Smooth muscle cell (in vitro differentiated cells): ENCODE measurements around the gene KRT9. TPM values are rescaled to one million over a fixed set of nuclear protein-coding genes. Genes with fewer than 3 reads are reported as not detected.
"Not testable (repeated sequence)": the region's sequence is repeated elsewhere in the genome, so short reads cannot be mapped to it uniquely, and the experiment has no call there.

Source experiments
- DNase-seq: peaks from one replicate; lab custom pipeline; 2025; ENCODE audit not compliant: unreplicated experiment; lab: John Stamatoyannopoulos, UW
- H2AFZ ChIP-seq: fragments of 200-600 bp; sonication (generic); 2 replicates; pipeline ENCODE4 v1.6.0; 2016; ENCODE audit warnings: antibody characterized with exemption, low read depth, mild to moderate bottlenecking
- H3F3A ChIP-seq: fragments of 200-600 bp; sonication (generic); 2 replicates; pipeline ENCODE4 v1.6.0; 2017; ENCODE audit warnings: antibody characterized with exemption, low read depth
- H3K27ac ChIP-seq: fragments of 200-600 bp; sonication (generic); 2 replicates; pipeline ENCODE4 v1.5.1; 2016; ENCODE audit warnings: low read depth, mild to moderate bottlenecking
- H3K27me3 ChIP-seq: fragments of 200-600 bp; sonication (generic); 2 replicates; pipeline ENCODE4 v1.6.1; 2016; ENCODE audit warnings: low read depth, mild to moderate bottlenecking
- H3K36me3 ChIP-seq: fragments of 200-600 bp; sonication (generic); 2 replicates; pipeline ENCODE4 v1.5.1; 2016; ENCODE audit warnings: low read depth
- H3K4me1 ChIP-seq: fragments of 200-600 bp; sonication (generic); 2 replicates; pipeline ENCODE4 v1.5.1; 2016; ENCODE audit warnings: low read depth
- H3K4me2 ChIP-seq: fragments of 200-600 bp; sonication (generic); 2 replicates; pipeline ENCODE4 v1.6.0; 2016; ENCODE audit warnings: mild to moderate bottlenecking
- H3K4me3 ChIP-seq: fragments of 200-600 bp; sonication (generic); 2 replicates; pipeline ENCODE4 v1.5.1; 2016; ENCODE audit warnings: mild to moderate bottlenecking
- H3K79me2 ChIP-seq: fragments of 200-600 bp; sonication (generic); 2 replicates; pipeline ENCODE4 v1.6.0; 2016; ENCODE audit warnings: low read depth, mild to moderate bottlenecking
- H3K9ac ChIP-seq: fragments of 200-600 bp; sonication (generic); 2 replicates; pipeline ENCODE4 v1.6.0; 2016; ENCODE audit warnings: low read depth
- H3K9me3 ChIP-seq: fragments of 200-600 bp; sonication (generic); replicated peaks from 2 replicates; pipeline ENCODE4 v1.5.1; 2016; ENCODE audit warnings: low read depth
- H4K20me1 ChIP-seq: fragments of 200-600 bp; sonication (generic); 2 replicates; pipeline ENCODE4 v1.6.0; 2016; ENCODE audit warnings: low read depth
- WGBS: methylation state at CpG from one replicate; pipeline ENCODE4 v1.1.7; 2016; ENCODE audit warnings: low lambda C conversion rate; 5-methylcytosine and 5-hydroxymethylcytosine counted together
- polyA plus RNA-seq: library from polyadenylated mRNA; unstranded; fragments of >200 nt; fragmentation: Nextera tagmentation; extraction: Ambion mirVana; gene quantifications from 2 replicates; pipeline ENCODE4 v1.2.1, GENCODE V29; 2016
- total RNA-seq: library from RNA; depleted of rRNA; stranded (reverse); fragments of >200 nt; gene quantifications from 2 replicates; pipeline ENCODE4 v1.2.3, GENCODE V29; 2014
- TF ChIP-seq, protein P1 (sequence below): fragments of 200-600 bp; sonication (generic); IDR thresholded peaks from 2 replicates; pipeline ENCODE4 v1.5.1; 2017; ENCODE audit warnings: borderline replicate concordance, mild to moderate bottlenecking, antibody characterized with exemption; ENCODE audit not compliant: insufficient read depth, poor library complexity, severe bottlenecking

The KRT9 gene
- total and polyA plus RNA-seq, 2 experiments from 2014 or later, result 0.22 TPM; not detected in 1

DNA sequence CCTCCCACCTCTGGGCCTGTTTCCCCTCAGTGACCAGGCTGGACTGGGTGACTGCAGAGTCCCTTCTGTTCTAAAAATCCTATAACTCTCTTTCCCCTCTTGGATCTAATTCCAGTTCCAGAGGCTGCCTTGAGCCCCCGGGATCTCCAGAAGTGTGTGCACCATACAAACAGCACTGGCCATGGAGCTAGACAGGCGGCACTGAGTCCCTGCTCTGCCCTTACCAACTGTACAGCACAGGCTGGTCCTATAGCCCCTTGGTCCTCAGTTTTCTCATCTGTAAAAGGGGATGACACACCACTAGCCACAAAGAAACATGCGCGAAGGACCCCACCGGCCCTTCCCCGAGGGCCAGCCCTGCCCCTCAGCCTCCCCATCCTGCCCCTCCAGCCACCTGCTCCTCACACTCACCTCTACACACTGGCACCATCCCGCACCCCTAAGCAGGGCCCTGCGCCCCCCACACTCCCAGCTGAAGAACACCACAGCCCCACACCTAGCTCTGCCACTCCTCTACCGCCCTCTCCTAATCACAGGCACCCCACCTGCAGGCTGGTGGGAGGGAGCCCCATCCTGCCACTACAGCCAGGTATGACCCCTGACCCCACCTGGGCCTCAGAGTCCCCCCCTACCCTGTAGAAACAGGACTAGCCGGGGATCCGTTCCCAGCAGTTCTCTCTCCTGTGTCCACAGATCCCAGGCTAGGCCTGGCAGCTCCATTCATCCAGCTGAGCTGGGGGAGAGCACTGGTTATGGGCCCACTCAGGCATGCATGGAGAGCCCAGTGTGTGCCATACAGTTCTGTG lies 41.6 kb upstream of the KRT9 start:
- H3K4me1 ChIP-seq, result no peaks in the 10 kb centered on the region
- no peak overlapping the region for H3K4me3 ChIP-seq
- H4K20me1 ChIP-seq, result no peaks in the 10 kb centered on the region
- H3K27ac ChIP-seq, result peak overlapping the region; percentile 44
- H3K79me2 ChIP-seq, result no peaks in the 10 kb centered on the region
- TF ChIP-seq, protein P1, sequence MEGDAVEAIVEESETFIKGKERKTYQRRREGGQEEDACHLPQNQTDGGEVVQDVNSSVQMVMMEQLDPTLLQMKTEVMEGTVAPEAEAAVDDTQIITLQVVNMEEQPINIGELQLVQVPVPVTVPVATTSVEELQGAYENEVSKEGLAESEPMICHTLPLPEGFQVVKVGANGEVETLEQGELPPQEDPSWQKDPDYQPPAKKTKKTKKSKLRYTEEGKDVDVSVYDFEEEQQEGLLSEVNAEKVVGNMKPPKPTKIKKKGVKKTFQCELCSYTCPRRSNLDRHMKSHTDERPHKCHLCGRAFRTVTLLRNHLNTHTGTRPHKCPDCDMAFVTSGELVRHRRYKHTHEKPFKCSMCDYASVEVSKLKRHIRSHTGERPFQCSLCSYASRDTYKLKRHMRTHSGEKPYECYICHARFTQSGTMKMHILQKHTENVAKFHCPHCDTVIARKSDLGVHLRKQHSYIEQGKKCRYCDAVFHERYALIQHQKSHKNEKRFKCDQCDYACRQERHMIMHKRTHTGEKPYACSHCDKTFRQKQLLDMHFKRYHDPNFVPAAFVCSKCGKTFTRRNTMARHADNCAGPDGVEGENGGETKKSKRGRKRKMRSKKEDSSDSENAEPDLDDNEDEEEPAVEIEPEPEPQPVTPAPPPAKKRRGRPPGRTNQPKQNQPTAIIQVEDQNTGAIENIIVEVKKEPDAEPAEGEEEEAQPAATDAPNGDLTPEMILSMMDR, result no peak
- no peaks in the 10 kb centered on the region for H3K27me3 ChIP-seq
- no peak overlapping the region for H2AFZ ChIP-seq
- no peaks in the 10 kb centered on the region for H3F3A ChIP-seq
- H3K9ac ChIP-seq, result no peak overlapping the region
- no peaks in the 10 kb centered on the region for H3K36me3 ChIP-seq
- no peaks in the 10 kb centered on the region for H3K9me3 ChIP-seq
- no peak for DNase-seq
- H3K4me2 ChIP-seq, result no peak overlapping the region
- 89% methylated on average over 7 of the region's 11 CpGs for WGBS

DNA sequence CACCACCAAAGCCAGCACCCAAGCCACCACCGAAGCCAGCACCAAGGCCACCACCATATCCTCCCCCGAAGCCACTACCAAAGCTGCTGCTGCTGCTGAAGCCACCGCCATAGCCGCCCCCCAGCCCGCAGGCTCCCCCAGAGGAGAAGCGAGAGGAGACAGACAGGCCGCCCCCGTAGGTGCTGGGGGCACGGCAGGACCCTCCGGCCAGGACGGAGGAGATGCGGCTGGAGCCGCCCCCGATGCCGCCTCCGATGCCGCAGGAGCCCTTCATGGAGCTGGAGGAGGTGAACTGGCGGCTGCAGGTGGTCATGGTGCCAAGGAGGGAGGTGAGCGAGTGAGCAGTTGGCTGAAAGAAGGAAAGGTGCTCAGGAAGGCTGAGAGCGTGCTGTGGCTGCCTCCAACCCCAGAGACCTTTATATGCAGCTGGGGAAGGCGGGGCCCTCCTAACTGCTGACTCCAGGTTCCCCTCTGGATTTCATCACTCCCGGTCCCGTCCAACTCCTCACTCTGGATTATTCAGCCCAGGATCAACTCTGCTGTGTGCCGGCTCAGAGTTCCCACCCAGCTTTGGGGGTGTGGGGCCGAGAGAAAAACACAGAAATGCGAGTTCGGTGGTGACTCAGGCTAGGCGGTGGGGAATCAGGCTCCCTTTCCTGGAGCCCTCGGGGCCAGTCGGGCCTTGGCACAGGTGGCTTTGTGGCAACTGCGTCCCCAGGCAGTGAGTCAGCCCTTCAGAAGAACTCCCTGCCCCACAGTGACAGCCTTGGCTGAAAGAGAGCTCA lies 40.7 kb upstream of the KRT9 start, which contains the start of gene KRT16:
Gene KRT16, minus strand, starts transcription at position 392 of the 785 bp plus-strand sequence. Its CDS starts 79 bp downstream, at position 313.
- H3K79me2 ChIP-seq, DNase-seq, H3K9me3 ChIP-seq, H3F3A ChIP-seq, H3K4me2 ChIP-seq, H2AFZ ChIP-seq, H3K27me3 ChIP-seq, H4K20me1 ChIP-seq, H3K9ac ChIP-seq, H3K4me3 ChIP-seq, H3K4me1 ChIP-seq, H3K36me3 ChIP-seq: not testable (repeated sequence)
- peak within 1 kb of the TSS; percentile 44 for H3K27ac ChIP-seq
- WGBS, result 72% methylated on average over 31 of the region's 31 CpGs

DNA sequence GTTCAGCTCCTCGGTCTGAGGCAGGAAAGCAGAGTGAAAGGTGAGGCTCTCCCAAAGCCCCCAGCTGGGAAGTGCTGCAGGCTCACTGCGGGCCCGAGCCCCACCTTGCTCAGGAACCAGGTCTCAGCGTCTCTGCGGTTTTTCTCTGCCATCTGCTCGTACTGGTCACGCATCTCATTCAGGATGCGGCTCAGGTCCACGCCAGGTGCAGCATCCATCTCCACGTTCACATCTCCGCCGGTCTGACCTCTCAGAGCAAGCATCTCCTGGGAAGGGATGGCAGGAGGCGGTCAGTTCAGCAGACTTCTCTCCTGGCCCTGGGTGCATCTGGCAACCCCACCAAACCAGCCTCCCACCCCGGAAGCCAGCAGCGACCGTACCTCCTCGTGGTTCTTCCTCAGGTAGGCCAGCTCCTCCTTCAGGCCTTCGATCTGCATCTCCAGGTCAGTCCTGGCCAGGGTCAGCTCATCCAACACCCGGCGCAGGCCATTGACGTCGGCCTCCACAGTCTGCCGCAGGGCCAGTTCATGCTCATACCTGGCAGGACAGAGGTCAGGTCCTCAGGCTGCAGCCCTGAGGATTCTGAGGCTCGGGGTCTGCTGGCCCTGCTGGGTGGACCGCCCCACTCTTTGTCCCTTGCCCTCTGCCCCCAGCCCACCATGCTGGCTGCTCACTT lies 39.2 kb upstream of the KRT9 start:
- 91% methylated on average over 25 of the region's 25 CpGs for WGBS
- no peak overlapping the region for H2AFZ ChIP-seq
- no peaks in the 10 kb centered on the region for H3K27me3 ChIP-seq
- H3F3A ChIP-seq, result no peaks in the 10 kb centered on the region
- H3K79me2 ChIP-seq, result no peaks in the 10 kb centered on the region
- TF ChIP-seq, protein P1, result no peak
- H3K4me1 ChIP-seq, result no peaks in the 10 kb centered on the region
- H3K27ac ChIP-seq, result no peak overlapping the region
- H3K36me3 ChIP-seq, result no peaks in the 10 kb centered on the region
- no peak overlapping the region for H3K9ac ChIP-seq
- no peaks in the 10 kb centered on the region for H4K20me1 ChIP-seq
- DNase-seq, result no peak
- H3K9me3 ChIP-seq, result no peaks in the 10 kb centered on the region
- no peak overlapping the region for H3K4me3 ChIP-seq
- H3K4me2 ChIP-seq, result no peak overlapping the region

DNA sequence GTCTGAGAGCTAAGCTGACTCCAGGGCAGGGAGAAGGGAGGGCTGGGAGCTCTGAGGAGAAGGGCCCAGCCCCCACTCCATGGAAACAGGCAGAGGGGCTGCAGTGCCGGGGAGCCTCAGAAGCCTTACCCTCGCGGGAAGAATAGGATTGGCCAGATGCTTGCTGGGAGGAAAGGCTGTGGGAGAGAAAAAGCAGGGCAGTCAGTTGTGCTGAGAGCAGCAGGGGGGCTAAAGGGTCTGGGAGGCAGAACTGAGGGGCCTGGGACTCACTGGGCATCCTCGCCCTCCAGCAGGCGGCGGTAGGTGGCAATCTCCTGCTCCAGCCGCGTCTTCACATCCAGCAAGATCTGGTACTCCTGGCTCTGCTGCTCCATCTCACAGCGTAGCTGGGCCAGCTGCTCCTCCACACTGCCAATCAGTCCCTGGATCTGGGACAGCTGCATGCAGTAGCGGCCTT lies 38.2 kb upstream of the KRT9 start:
- not testable (repeated sequence) for H3K9me3 ChIP-seq, DNase-seq, H3K36me3 ChIP-seq, H3K79me2 ChIP-seq, H3F3A ChIP-seq, H3K27ac ChIP-seq, H3K27me3 ChIP-seq, H4K20me1 ChIP-seq, H3K4me2 ChIP-seq, H3K4me1 ChIP-seq, H3K4me3 ChIP-seq, H2AFZ ChIP-seq, H3K9ac ChIP-seq
- WGBS, result 29% methylated on average over 9 of the region's 10 CpGs
- TF ChIP-seq, protein P1, result peak; percentile 26

DNA sequence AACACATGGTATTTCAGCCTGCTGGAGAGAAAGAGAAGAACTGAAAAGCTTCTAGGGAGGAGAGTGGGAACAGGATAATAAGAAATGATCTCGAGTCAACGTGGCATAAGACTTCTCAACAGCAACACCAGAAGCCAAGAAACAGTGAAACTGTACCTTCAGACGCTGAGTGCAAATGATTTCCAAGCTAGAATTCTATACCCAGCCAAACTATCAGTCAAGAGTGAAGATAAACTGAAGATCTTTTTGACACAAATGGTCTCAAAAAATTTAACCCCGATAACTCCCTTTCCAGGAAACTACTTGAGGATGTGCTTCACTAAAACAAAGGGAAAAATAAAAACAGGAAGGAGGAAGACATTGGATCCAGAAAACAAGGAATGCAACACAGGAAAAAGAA lies 35.1 kb upstream of the KRT9 start:
- H3F3A ChIP-seq, H3K4me3 ChIP-seq, H3K4me1 ChIP-seq, H2AFZ ChIP-seq, H3K36me3 ChIP-seq, H3K9me3 ChIP-seq, H4K20me1 ChIP-seq, H3K27me3 ChIP-seq, H3K9ac ChIP-seq, H3K27ac ChIP-seq, DNase-seq, H3K4me2 ChIP-seq, H3K79me2 ChIP-seq: not testable (repeated sequence)
- 77% methylated on average over 4 of the region's 4 CpGs for WGBS
